ENCODE data around the gene MIS12. TPM values are rescaled to one million over a fixed set of nuclear protein-coding genes. Genes with fewer than 3 reads are reported as not detected.

Gene MIS12
- total and polyA plus RNA-seq, 2 of the 13 experiments (the other 11 are each of a cell fraction or from before 2014, with no cell fraction given): 13.4 to 28.0 TPM

DNA sequence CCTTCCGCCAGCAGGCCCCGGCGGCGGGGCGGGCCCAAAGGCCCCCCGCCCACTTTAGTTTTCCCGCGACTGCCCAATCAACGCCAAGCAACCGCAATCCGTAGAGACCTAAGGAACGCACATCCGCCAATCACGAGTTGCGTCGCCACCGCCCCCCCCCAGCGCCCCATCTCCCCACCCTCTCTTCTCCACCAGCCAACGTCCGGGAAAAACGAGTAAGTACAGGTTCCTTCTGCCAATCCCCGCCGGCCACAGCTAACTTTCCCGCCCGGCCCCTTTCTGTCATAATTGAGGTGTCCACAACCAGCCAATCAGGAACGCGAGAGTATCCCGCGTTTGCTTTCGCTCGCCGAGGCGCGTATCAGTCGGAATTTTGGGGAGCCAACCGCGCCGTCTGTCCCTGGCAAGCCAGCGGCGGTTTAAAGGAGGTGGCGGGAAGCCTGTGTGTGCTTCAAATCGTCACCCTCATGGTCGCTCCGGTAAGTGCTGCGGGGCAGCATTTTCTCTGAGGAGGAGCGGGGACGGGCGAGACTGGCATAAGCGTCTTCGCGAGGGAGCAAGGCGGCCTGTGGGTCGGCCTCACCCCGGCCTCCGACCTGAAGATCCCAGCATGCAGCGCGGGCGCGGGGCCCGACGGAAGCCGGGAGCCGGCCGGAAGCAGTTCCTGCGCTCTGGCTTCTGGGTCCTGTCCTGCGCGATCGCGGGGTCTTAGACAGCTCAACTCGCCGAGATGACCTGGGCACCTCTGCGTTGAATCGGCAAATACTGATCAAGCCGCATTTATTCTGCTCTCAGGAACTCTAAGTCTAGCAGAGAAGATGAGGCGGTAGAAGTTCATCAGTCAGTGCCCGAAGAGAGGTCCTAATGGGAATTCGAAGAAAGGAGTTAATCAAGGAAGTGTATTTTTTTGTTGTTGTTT is at the start of gene MIS12 (continued):
- TF ChIP-seq ZSCAN20 (CRISPR knock-in tag; IDR thresholded peaks at IDR 0.05; ENCODE audit: borderline replicate concordance) (0 out of 2 replicates have a peak, but pooled peaks have one; percentile 47), NFATC3 (CRISPR knock-in tag; IDR thresholded peaks at IDR 0.05) (no peak), ZNF747 (CRISPR knock-in tag; IDR thresholded peaks at IDR 0.05; ENCODE audit: borderline replicate concordance) (no peak), RELA (CRISPR knock-in tag; IDR thresholded peaks at IDR 0.05) (no peak), GTF2F1 (IDR thresholded peaks at IDR 0.05; ENCODE audit: low read length) (no peak; the same call in 1 of the 2 replicates), KDM5B (CRISPR knock-in tag; IDR thresholded peaks at IDR 0.05; ENCODE audit: borderline replicate concordance) (peak; percentile 33), IRX3 (CRISPR knock-in tag; IDR thresholded peaks at IDR 0.05; ENCODE audit: borderline replicate concordance, low read depth) (no peak), PCBP2 (optimal IDR thresholded peaks at IDR 0.05; ENCODE audit: low read depth, low read length, poor library complexity, severe bottlenecking) (no peak), ZNF496 (CRISPR knock-in tag; IDR thresholded peaks at IDR 0.05; ENCODE audit: insufficient replicate concordance) (no peak), RFXANK (CRISPR knock-in tag; IDR thresholded peaks at IDR 0.05) (no peak), ZNF33A (CRISPR knock-in tag; IDR thresholded peaks at IDR 0.05; ENCODE audit: borderline replicate concordance) (no peak), KDM1A (CRISPR knock-in tag; IDR thresholded peaks at IDR 0.05) (no peak), DNMT3B (CRISPR knock-in tag; conservative IDR thresholded peaks at IDR 0.05) (no peak; the same call in 1 of the 2 replicates), POLR2AphosphoS5 (IDR thresholded peaks at IDR 0.05; ENCODE audit: low read depth, low read length) (peak; percentile 74; the same call in 1 of the 2 replicates), ARHGAP35 (CRISPR knock-in tag; IDR thresholded peaks at IDR 0.05; ENCODE audit: borderline replicate concordance) (peak; percentile 78; the same call in 1 of the 2 replicates), CC2D1A (CRISPR knock-in tag; IDR thresholded peaks at IDR 0.05) (no peak), ZNF34 (CRISPR knock-in tag; IDR thresholded peaks at IDR 0.05; ENCODE audit: borderline replicate concordance) (no peak)
- TF ChIP-seq, protein P1, sequence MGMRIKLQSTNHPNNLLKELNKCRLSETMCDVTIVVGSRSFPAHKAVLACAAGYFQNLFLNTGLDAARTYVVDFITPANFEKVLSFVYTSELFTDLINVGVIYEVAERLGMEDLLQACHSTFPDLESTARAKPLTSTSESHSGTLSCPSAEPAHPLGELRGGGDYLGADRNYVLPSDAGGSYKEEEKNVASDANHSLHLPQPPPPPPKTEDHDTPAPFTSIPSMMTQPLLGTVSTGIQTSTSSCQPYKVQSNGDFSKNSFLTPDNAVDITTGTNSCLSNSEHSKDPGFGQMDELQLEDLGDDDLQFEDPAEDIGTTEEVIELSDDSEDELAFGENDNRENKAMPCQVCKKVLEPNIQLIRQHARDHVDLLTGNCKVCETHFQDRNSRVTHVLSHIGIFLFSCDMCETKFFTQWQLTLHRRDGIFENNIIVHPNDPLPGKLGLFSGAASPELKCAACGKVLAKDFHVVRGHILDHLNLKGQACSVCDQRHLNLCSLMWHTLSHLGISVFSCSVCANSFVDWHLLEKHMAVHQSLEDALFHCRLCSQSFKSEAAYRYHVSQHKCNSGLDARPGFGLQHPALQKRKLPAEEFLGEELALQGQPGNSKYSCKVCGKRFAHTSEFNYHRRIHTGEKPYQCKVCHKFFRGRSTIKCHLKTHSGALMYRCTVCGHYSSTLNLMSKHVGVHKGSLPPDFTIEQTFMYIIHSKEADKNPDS (CRISPR knock-in tag; IDR thresholded peaks at IDR 0.05): 0 out of 2 replicates have a peak, but pooled peaks have one; percentile 54
- TF ChIP-seq, protein P2, sequence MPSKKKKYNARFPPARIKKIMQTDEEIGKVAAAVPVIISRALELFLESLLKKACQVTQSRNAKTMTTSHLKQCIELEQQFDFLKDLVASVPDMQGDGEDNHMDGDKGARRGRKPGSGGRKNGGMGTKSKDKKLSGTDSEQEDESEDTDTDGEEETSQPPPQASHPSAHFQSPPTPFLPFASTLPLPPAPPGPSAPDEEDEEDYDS (CRISPR knock-in tag; IDR thresholded peaks at IDR 0.05): peak; percentile 43; the same call in 1 of the 2 replicates
- TF ChIP-seq, protein P3, sequence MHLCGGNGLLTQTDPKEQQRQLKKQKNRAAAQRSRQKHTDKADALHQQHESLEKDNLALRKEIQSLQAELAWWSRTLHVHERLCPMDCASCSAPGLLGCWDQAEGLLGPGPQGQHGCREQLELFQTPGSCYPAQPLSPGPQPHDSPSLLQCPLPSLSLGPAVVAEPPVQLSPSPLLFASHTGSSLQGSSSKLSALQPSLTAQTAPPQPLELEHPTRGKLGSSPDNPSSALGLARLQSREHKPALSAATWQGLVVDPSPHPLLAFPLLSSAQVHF (CRISPR knock-in tag; IDR thresholded peaks at IDR 0.05): peak; percentile 62; the same call in 1 of the 2 replicates
- TF ChIP-seq, protein P4, sequence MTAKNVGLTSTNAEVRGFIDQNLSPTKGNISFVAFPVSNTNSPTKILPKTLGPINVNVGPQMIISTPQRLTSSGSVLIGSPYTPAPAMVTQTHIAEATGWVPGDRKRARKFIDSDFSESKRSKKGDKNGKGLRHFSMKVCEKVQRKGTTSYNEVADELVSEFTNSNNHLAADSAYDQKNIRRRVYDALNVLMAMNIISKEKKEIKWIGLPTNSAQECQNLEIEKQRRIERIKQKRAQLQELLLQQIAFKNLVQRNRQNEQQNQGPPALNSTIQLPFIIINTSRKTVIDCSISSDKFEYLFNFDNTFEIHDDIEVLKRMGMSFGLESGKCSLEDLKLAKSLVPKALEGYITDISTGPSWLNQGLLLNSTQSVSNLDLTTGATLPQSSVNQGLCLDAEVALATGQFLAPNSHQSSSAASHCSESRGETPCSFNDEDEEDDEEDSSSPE (CRISPR knock-in tag; IDR thresholded peaks at IDR 0.05): peak; percentile 96
- TF ChIP-seq, protein P5, sequence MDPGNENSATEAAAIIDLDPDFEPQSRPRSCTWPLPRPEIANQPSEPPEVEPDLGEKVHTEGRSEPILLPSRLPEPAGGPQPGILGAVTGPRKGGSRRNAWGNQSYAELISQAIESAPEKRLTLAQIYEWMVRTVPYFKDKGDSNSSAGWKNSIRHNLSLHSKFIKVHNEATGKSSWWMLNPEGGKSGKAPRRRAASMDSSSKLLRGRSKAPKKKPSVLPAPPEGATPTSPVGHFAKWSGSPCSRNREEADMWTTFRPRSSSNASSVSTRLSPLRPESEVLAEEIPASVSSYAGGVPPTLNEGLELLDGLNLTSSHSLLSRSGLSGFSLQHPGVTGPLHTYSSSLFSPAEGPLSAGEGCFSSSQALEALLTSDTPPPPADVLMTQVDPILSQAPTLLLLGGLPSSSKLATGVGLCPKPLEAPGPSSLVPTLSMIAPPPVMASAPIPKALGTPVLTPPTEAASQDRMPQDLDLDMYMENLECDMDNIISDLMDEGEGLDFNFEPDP (CRISPR knock-in tag; conservative IDR thresholded peaks at IDR 0.05): peak; percentile 97; the same call in 1 of the 2 replicates

Data from HepG2 (cell line).